Measurements from ENCODE around the gene PRKX.
"Not testable (repeated sequence)": the region's sequence is repeated elsewhere in the genome, so short reads cannot be mapped to it uniquely, and the experiment has no call there.

DNA sequence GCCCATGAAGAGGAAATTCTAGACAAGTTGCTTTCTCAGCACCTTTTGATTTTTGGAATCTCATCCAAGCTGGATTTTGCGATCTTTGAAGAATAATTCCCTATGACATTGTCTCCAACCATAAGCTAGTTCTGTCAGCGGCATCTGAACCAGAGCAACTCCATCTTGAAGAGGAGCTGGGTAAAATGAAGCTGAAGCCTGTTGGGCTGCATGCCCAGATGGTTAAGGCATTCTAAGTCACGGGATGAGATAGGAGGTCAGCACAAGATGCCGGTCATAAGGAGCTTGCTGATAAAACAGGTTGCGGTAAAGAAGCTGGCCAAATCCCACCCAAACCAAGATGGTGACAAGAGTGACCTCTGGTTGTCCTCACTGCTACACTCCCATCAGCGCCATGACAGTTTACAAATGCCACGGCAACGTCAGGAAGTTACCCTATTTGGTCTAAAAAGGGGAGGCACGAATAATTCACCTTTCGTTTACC is 12.0 kb downstream of the PRKX start:
- TF ChIP-seq, protein P1, sequence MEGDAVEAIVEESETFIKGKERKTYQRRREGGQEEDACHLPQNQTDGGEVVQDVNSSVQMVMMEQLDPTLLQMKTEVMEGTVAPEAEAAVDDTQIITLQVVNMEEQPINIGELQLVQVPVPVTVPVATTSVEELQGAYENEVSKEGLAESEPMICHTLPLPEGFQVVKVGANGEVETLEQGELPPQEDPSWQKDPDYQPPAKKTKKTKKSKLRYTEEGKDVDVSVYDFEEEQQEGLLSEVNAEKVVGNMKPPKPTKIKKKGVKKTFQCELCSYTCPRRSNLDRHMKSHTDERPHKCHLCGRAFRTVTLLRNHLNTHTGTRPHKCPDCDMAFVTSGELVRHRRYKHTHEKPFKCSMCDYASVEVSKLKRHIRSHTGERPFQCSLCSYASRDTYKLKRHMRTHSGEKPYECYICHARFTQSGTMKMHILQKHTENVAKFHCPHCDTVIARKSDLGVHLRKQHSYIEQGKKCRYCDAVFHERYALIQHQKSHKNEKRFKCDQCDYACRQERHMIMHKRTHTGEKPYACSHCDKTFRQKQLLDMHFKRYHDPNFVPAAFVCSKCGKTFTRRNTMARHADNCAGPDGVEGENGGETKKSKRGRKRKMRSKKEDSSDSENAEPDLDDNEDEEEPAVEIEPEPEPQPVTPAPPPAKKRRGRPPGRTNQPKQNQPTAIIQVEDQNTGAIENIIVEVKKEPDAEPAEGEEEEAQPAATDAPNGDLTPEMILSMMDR (conservative IDR thresholded peaks at IDR 0.05; ENCODE audit: low read depth, low read length), result not testable (repeated sequence)
- TF ChIP-seq FOS (IDR thresholded peaks at IDR 0.05; ENCODE audit: low read depth, low read length); MAZ (IDR thresholded peaks at IDR 0.05; ENCODE audit: borderline replicate concordance, low read depth, low read length): not testable (repeated sequence)
- TF ChIP-seq, protein P2, sequence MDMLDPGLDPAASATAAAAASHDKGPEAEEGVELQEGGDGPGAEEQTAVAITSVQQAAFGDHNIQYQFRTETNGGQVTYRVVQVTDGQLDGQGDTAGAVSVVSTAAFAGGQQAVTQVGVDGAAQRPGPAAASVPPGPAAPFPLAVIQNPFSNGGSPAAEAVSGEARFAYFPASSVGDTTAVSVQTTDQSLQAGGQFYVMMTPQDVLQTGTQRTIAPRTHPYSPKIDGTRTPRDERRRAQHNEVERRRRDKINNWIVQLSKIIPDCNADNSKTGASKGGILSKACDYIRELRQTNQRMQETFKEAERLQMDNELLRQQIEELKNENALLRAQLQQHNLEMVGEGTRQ (IDR thresholded peaks at IDR 0.05; ENCODE audit: low read depth, low read length), result not testable (repeated sequence)
